Upper lobe of left lung (tissue), 6 donors: ENCODE results near the gene SMYD3. TPM values are rescaled to one million over a fixed set of nuclear protein-coding genes. Genes with fewer than 3 reads are reported as not detected.

ENCODE experiments used
- ATAC-seq, 2 donors: fragments of 200-7000 bp; cut with Tn5 transposase; one replicate each; pipeline ENCODE4 v1.9.1; 2022; ENCODE audit warnings: mild to moderate bottlenecking in 2 of 2, moderate library complexity in 2 of 2; ENCODE audit not compliant: low FRiP score in 2 of 2
- DNase-seq, 2 donors: peaks; one replicate each; pipeline ENCODE4 v3.0.0-alpha.2; 2019 to 2020
- H3K27ac ChIP-seq, 4 donors: fragments of 200-600 bp; sonication (generic); one replicate each; pipeline ENCODE4 v1.5.1; 2016 to 2019
- H3K27me3 ChIP-seq, 4 donors: fragments of 200-600 bp; sonication (generic); one replicate each; pipeline ENCODE4 v1.5.1; 2017 to 2019
- H3K36me3 ChIP-seq, 4 donors: fragments of 200-600 bp; sonication (generic); one replicate each; pipeline ENCODE4 v1.5.1; 2016 to 2019
- H3K4me1 ChIP-seq, 4 donors: fragments of 200-600 bp; sonication (generic); one replicate each; pipeline ENCODE4 v1.5.1; 2018 to 2019
- H3K4me3 ChIP-seq, 4 donors: fragments of 200-600 bp; sonication (generic); one replicate each; pipeline ENCODE4 v1.5.1; 2017 to 2019; ENCODE audit warnings: mild to moderate bottlenecking in 2 of 4, moderate library complexity in 1 of 4
- H3K9me3 ChIP-seq, 4 donors: fragments of 200-600 bp; sonication (generic); one replicate each; pipeline ENCODE4 v1.5.1; 2018 to 2019
- EP300 ChIP-seq, 4 donors: sonication (generic); formaldehyde crosslinking; IDR thresholded peaks; one replicate each; pipeline ENCODE4 v1.5.1; 2017; ENCODE audit warnings: antibody characterized with exemption in 4 of 4, control low read depth in 2 of 4
- POLR2A ChIP-seq, 4 donors: fragments of 450-650 bp; IDR thresholded peaks; one replicate each; pipeline ENCODE4 v1.5.1; 2016 to 2017; ENCODE audit warnings: antibody characterized with exemption in 4 of 4, mild to moderate bottlenecking in 2 of 4
- POLR2AphosphoS5 ChIP-seq, 2 donors: sonication (generic); formaldehyde crosslinking; IDR thresholded peaks; one replicate each; pipeline ENCODE4 v1.5.1; 2017; ENCODE audit warnings: antibody characterized with exemption in 2 of 2
- WGBS, 2 donors: methylation state at CpG; one replicate each; pipeline ENCODE4 v1.1.5; 2017 to 2018; 5-methylcytosine and 5-hydroxymethylcytosine counted together
- total RNA-seq, 6 donors: library from RNA; depleted of rRNA in 4 of 6; stranded (reverse); fragments of >200 nt in 4 of 6; gene quantifications; one replicate each; pipeline versions ENCODE4 v1.1.0 to v1.2.1, GENCODE V29; 2016 to 2021
- TF ChIP-seq, protein P1 (sequence below), 6 experiments: fragments of 450-650 bp in 4 of 6; fragments of 200-600 bp in 2 of 6; sonication (generic) in 2 of 6; IDR thresholded peaks; one replicate each; pipeline ENCODE4 v1.5.1; 2016 to 2019; ENCODE audit warnings: antibody characterized with exemption in 6 of 6
- donor health status: DM: no; HTN: no; CAD: no; lungs with moderate emphysema.
- donor health status: DM: no; HTN: yes; CAD: no; lungs with severe emphysema.

Gene SMYD3
- total RNA-seq, 6 donors from 2014 or later: 22.7 to 109 (median 34.0) TPM

DNA sequence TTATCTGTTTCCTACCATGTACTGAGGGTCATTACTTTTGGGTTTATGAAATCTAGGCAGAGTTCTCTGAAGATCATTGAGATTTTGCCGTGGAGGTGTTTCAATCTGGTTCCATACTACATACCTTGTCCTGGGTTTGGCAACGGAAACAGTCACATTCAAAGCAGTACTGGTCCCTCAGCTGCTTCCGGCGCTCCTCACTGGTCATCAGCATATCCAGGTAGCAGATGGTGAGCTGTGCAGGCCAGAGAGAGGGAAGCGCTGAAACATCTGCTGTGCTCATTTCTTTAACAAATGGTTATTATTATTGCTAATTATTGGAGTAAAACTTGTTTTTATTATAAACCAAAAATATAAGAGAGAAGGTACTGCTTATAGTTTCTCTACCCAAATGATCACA, 591.7 kb downstream of the SMYD3 start:
- Histone ChIP-seq H3K9me3 (no peaks in the 10 kb centered on the region), H3K4me1 (no peaks in the 10 kb centered on the region), H3K4me3 (no peak overlapping the region), H3K27me3 (no peaks in the 10 kb centered on the region), H3K27ac (no peak overlapping the region), H3K36me3 (no peaks in the 10 kb centered on the region)
- TF ChIP-seq EP300 (IDR thresholded peaks at IDR 0.05) (no peak), POLR2AphosphoS5 (IDR thresholded peaks at IDR 0.05) (no peak)
- TF ChIP-seq, protein P1, sequence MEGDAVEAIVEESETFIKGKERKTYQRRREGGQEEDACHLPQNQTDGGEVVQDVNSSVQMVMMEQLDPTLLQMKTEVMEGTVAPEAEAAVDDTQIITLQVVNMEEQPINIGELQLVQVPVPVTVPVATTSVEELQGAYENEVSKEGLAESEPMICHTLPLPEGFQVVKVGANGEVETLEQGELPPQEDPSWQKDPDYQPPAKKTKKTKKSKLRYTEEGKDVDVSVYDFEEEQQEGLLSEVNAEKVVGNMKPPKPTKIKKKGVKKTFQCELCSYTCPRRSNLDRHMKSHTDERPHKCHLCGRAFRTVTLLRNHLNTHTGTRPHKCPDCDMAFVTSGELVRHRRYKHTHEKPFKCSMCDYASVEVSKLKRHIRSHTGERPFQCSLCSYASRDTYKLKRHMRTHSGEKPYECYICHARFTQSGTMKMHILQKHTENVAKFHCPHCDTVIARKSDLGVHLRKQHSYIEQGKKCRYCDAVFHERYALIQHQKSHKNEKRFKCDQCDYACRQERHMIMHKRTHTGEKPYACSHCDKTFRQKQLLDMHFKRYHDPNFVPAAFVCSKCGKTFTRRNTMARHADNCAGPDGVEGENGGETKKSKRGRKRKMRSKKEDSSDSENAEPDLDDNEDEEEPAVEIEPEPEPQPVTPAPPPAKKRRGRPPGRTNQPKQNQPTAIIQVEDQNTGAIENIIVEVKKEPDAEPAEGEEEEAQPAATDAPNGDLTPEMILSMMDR (IDR thresholded peaks at IDR 0.05): no peak
- DNase-seq: no peak
- ATAC-seq: no peak
- 85 to 93% methylated on average over 5 of the region's 5 CpGs for WGBS, 2 donors

DNA sequence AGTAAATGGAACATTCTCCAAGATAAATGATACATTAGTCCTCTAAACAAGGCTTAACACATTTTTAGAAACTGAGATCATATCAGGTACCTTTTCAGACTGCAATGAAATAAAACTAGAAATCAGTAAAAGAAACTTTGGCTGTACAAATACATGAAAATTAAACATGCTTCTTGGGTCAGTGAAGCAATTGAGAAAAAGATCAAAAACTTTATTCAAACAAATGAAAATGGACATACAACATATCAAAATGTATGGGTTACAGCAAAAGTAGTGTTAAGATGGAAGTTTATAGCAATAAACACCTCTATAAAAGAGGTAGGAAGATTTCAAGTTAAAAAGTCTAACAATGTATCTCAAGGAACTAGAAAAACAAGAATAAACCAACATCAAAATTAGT, 598.5 kb downstream of the SMYD3 start:
- TF ChIP-seq EP300 (IDR thresholded peaks at IDR 0.05) (no peak), POLR2A (IDR thresholded peaks at IDR 0.05) (no peak), POLR2AphosphoS5 (IDR thresholded peaks at IDR 0.05) (no peak)
- TF ChIP-seq, protein P1 (IDR thresholded peaks at IDR 0.05): no peak
- Histone ChIP-seq H3K9me3 (no peaks in the 10 kb centered on the region), H3K4me3 (no peak overlapping the region), H3K27me3 (no peaks in the 10 kb centered on the region), H3K4me1 (no peaks in the 10 kb centered on the region), H3K27ac (no peak overlapping the region), H3K36me3 (peaks cover 0 to 3% (median 0%) of the 10 kb centered on the region in 4 donors)
- DNase-seq: no peak
- no peak for ATAC-seq

DNA sequence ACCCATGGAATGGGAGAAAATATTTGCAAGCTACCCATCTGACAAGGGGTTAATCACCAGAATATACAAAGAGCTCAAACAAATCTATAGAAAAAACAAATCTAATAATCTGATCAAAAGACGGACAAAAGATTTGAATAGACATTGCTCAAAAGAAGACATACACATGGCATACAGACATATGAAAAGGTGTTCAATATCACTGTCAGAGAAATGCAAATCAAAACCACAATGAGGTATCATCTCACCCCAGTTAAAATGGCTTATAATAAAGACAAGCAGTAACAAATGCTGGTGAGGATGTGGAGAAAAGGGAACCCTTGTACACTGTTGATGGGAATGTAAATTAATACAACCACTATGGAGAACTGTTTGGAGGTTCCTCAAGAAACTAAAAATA, 600.9 kb downstream of the SMYD3 start:
- Histone ChIP-seq H3K27ac (no peak overlapping the region), H3K9me3 (no peaks in the 10 kb centered on the region), H3K36me3 (peaks cover 0 to 3% (median 0%) of the 10 kb centered on the region in 4 donors), H3K4me3 (no peak overlapping the region), H3K27me3 (no peaks in the 10 kb centered on the region), H3K4me1 (no peaks in the 10 kb centered on the region)
- TF ChIP-seq POLR2A (IDR thresholded peaks at IDR 0.05): no peak
- TF ChIP-seq EP300 (IDR thresholded peaks at IDR 0.05): no peak
- no peak for TF ChIP-seq POLR2AphosphoS5 (IDR thresholded peaks at IDR 0.05)
- TF ChIP-seq, protein P1 (IDR thresholded peaks at IDR 0.05): no peak
- WGBS, 2 donors: 88 to 100% methylated on average over 1 of the region's 1 CpG
- no peak for ATAC-seq
- DNase-seq: no peak

DNA sequence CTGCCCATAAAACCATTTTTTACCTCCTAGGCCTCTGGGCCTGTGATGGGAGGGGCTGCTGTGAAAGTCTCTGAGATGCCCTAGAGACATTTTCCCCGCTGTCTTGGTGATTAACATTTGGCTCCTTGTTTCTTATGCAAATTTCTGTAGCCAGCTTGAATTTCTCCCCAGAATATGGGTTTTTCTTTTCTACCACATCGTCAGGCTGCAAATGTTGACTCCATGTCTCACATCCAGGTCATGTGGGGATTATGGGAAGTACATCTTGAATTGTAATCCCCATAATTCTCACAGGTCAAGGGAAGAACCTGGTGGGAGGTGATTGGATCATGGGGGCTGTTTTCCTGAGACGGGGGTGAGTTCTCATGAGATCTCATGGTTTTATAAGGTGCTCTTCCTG, 603.2 kb downstream of the SMYD3 start:
- WGBS, 2 donors: 96 to 98% methylated on average over 3 of the region's 3 CpGs
- TF ChIP-seq, protein P1 (IDR thresholded peaks at IDR 0.05): no peak
- TF ChIP-seq POLR2AphosphoS5 (IDR thresholded peaks at IDR 0.05): no peak
- TF ChIP-seq POLR2A (IDR thresholded peaks at IDR 0.05): no peak
- no peak for TF ChIP-seq EP300 (IDR thresholded peaks at IDR 0.05)

DNA sequence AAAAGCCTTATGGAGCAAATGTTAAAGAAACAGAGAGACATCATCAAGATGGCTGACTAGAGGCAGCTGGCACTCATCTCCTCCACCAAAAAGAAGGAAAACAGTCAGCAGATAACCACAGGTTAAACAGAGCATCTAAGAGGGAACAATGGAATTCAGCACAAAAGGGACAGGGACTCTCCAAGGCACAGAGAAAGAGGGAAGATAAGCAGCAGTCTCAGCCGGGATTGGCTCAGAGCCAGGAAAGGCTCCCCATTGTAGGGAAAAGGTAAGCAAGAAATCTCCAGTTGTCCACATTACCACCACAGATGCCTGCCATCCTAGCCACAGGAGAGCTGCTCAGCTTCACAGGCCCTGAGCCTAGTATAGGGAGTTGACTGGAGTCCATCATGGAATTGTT, 605.5 kb downstream of the SMYD3 start:
- DNase-seq (no peak), ATAC-seq (no peak)
- H3K4me1 ChIP-seq: no peaks in the 10 kb centered on the region
- H3K27ac ChIP-seq: no peak overlapping the region
- no peak overlapping the region for H3K4me3 ChIP-seq
- H3K27me3 ChIP-seq: no peaks in the 10 kb centered on the region
- 42 to 59% methylated on average over 1 of the region's 1 CpG for WGBS, 2 donors
- H3K9me3 ChIP-seq: no peaks in the 10 kb centered on the region
- peaks cover 0 to 3% (median 0%) of the 10 kb centered on the region in 4 donors for H3K36me3 ChIP-seq
- TF ChIP-seq, protein P1 (IDR thresholded peaks at IDR 0.05): no peak
- no peak for TF ChIP-seq POLR2A (IDR thresholded peaks at IDR 0.05)
- TF ChIP-seq EP300 (IDR thresholded peaks at IDR 0.05): no peak
- no peak for TF ChIP-seq POLR2AphosphoS5 (IDR thresholded peaks at IDR 0.05)

More for the DNA sequence above, 603.2 kb downstream of the SMYD3 start:
- H3K4me1 ChIP-seq: no peaks in the 10 kb centered on the region
- H3K4me3 ChIP-seq: no peak overlapping the region
- H3K27me3 ChIP-seq: no peaks in the 10 kb centered on the region
- no peak for DNase-seq
- ATAC-seq: no peak
- no peaks in the 10 kb centered on the region for H3K9me3 ChIP-seq
- H3K36me3 ChIP-seq: peaks cover 0 to 3% (median 0%) of the 10 kb centered on the region in 4 donors
- no peak overlapping the region for H3K27ac ChIP-seq
